Activated CD8-positive, alpha-beta memory T cell treated with anti-CD3 and anti-CD28 coated beads, Interleukin-2, amount 50 U/mL, for 48 hours (primary cell): ENCODE data around the gene ZNF467.

ENCODE experiments used
- DNase-seq: peaks from one replicate; pipeline ENCODE4 v3.0.0-alpha.2; 2020

Gene ZNF467

GRCh38 chr7:149808311-149808710, 34.9 kb upstream of the ZNF467 start:
- DNase-seq = no peak

DNA sequence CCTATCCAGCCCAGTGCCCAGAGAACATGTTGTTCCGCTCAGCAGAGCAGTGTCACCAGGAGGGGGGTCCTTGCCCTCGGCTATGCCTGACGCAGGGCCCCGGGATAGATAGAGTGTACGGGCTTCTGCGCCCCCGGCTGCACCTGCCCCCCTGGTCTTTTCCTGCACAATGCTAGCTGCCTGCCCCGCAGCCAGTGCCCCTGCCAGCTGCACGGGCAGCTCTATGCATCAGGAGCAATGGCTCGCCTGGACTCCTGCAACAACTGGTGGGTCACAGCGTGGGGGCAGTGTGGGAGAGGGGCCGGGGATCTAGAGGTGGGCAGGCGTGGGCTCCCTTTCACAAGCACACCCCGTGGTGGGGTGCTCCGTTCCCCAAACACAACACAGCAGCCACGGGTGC, 33.3 kb upstream of the ZNF467 start:
- no peak for DNase-seq

DNA sequence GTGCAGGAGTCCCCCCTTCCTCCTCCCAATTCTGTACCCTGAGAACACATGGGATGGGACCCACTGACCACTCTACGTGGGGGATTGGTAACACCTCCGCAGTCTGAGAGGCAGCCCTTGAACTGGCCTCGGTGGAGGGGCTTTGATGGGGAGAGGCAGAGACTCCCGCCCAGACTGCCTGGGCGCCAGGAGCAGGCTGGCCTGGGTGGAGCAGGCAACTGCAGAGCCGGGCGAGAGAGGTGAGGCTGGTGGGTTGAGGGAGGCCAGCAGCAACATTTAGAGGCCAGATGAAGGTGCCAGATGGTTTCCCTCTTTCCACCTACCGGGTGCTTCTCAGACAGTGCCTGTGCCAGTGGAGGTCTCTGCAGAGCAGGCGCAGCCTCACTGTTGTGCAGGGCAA, 30.7 kb upstream of the ZNF467 start:
- no peak for DNase-seq

DNA sequence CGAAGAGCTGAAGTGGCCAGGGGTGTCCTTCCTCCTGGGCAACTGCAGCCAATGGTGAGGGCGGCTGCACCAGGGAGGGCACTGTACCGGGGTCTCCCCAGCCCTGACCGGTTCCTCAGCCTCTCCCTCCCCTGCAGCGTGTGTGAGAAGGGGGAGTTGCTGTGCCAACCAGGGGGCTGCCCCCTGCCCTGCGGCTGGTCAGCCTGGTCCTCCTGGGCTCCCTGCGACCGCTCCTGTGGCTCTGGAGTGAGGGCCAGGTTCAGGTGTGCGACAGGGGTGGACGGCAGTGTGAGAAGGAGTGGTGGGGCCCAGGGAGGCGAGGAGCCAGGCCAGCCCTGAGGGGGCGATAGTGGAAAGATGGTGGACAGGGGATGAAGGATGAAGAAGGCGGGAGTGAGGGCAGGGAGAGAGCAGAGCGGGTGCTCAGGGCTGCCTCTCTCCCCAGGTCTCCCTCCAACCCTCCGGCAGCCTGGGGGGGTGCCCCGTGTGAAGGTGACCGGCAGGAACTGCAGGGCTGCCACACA, 30.2 kb upstream of the ZNF467 start:
- DNase-seq = no peak

DNA sequence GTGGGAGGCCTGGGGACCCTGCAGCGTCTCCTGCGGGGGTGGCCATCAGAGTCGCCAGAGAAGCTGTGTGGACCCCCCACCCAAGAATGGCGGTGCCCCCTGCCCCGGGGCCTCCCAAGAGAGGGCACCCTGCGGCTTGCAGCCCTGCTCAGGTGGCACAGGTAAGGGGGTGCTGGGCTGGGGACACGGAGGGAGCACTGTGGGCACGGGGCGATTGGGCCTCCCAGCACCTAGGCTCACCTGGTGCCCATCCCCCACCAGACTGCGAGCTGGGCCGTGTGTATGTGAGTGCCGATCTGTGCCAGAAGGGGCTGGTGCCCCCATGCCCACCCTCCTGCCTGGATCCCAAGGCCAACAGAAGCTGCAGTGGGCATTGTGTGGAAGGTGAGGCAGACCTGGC, 29.6 kb upstream of the ZNF467 start:
- DNase-seq = no peak

DNA sequence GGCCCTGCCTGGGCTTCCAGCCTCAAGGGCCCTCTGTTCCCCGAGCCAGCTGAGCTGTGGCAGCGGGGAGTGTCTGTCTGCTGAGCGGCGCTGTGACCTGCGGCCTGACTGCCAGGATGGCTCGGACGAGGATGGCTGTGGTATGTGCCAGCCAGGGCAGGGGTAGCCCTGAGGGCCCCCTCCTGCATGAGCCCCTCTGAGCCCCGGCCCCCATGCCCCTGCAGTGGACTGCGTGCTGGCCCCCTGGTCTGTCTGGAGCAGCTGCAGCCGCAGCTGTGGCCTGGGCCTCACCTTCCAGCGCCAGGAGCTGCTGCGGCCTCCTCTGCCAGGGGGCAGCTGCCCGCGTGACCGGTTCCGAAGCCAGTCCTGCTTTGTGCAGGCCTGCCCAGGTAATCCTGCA, 28.4 kb upstream of the ZNF467 start:
- no peak for DNase-seq

DNA sequence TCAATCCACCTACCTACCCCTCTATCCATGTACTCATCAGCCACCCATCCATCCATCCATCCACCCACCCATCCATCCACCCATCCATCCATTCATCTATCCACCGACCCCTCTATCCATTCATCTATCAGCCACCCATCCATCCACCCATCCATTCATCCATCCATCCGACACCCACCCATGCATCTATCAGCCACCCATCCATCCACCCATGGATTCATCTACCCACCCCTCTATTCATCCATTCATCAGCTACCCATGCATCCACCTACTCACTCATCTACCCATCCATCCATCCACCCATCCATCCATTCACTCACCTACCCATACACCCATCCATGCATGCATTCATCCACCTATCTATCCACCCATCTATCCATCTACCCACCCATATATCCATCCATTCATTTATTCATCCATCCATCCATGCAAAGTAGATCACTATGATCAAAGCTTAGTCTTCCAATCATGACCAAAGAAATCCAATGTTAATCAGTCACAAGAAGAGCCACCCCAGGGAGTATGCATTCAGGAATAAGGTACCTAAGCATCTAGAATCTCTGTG, 27.7 kb upstream of the ZNF467 start:
- no peak for DNase-seq

- no peak for DNase-seq
These were observed 26.8 kb upstream of the ZNF467 start for GRCh38 chr7:149800169-149800555.

GRCh38 chr7:149799397-149800168, 26.2 kb upstream of the ZNF467 start:
- peak; percentile 80 for DNase-seq

DNA sequence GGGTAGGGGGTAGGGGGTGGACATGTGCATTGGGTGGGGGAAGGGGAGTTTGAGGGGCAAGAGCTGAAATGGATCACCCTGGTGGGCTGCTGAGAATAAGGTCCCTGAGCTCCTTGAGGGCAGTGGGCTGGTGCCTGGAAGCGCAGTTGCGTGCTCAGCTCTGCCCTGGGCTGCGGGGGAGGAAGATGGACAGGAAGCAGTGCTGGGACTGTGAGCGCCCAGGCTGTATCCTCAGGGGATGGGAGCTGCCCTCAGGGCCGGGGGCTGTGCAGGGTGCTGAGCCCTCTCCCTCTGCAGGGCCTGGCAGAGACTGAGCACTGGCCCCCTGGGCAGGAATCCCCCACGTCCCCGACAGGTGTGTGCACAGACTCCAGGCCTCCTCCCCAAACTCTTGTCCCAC, 24.4 kb upstream of the ZNF467 start:
- no peak for DNase-seq

GRCh38 chr7:149796287-149796860, 23.0 kb upstream of the ZNF467 start:
- DNase-seq = no peak

DNA sequence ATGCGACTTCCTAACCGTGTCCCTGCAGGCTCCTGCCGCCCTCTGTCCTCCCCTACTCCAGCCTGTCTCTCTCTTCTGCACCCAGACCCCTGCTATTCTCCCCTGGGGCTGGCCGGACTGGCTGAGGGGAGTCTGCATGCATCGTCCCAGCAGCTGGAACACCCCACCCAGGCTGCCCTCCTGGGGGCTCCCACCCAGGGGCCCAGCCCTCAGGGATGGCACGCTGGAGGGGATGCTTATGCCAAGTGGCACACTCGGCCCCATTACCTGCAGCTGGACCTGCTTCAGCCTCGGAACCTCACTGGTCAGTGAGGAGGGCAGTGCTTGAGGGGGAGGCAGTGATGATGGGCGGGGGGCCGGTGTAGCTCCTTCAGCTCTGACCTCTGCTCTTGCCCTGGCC, 21.7 kb upstream of the ZNF467 start:
- no peak for DNase-seq

DNA sequence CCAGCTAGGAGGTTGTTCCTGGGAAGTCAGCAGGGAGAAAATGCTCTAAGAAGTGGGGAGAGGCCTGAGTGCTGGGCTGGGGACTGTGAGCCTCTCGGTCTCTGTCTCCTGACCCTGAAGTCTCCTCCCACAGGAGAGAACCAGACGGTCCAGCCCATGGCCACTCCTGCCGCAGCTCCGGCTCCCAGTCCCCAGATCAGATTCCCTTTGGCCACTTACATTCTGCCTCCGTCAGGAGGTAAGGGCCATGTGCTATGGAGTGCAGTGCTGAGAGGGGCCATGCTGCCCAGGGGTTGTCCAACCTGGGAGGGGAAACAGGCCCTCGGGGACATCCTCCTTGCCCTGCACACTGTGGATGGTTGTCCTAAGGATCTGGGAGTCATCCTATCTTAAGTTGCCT, 21.3 kb upstream of the ZNF467 start:
- DNase-seq = no peak

DNA sequence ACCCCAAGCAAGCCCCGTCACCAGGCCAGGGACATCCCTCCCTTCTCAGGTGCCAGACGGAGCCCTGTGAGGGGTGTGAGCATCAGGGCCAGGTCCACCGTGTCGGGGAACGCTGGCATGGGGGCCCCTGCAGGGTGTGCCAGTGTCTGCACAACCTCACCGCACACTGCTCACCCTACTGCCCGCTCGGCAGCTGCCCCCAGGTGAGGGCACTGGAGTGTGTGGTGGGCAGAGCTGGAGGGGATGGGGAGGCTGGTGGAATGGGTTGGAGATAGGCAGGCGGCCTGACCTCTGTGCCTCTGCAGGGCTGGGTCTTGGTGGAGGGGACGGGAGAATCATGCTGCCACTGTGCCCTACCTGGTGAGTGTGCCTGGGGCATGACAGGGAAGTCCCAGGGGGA, 19.9 kb upstream of the ZNF467 start:
- DNase-seq = no peak

GRCh38 chr7:149792220-149792595, 18.8 kb upstream of the ZNF467 start:
- no peak for DNase-seq

DNA sequence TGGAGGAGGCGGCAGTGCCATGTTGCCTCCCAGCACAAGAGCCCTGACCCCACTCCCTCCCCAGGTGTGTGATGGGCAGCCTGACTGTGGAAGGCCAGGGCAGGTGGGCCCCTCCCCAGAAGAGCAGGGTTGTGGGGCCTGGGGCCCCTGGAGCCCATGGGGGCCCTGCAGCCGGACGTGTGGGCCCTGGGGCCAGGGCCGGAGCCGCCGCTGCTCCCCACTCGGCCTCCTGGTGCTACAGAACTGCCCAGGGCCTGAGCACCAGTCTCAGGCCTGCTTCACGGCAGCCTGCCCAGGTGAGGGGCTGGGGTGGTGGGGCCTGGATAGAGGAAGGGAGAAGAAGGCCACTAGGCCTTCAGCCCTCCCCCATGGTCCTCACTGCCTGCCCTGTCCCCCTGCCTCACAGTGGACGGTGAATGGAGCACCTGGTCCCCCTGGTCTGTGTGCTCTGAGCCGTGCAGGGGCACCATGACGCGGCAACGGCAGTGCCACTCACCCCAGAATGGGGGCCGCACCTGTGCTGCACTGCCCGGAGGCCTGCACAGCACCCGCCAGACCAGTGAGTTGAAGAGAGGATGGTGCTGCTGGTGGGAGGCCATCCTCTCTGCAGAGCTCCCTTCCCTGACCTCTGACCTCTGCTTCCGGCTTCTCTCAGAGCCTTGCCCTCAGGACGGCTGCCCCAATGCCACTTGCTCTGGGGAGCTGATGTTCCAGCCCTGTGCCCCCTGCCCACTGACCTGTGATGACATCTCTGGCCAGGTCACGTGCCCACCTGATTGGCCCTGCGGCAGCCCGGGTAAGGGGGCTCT, 18.2 kb upstream of the ZNF467 start:
- no peak for DNase-seq

- DNase-seq = no peak
These were observed 17.5 kb upstream of the ZNF467 start for GRCh38 chr7:149790754-149791360.

DNA sequence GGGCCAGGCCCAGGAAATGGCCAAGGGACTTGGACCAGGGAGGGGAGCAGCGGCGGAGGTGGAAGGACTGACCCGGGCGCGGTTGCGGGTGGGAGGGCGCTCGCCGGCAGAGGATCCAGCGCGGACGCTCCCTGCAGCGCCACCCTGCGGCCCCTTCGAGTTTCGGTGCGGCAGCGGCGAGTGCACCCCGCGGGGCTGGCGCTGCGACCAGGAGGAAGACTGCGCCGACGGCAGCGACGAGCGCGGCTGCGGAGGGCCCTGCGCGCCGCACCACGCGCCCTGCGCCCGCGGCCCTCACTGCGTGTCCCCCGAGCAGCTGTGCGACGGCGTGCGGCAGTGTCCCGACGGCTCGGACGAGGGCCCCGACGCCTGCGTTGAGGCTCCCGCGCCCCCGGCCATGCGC, 16.8 kb upstream of the ZNF467 start:
- DNase-seq = peak; percentile 84

GRCh38 chr7:149789101-149789500, 15.7 kb upstream of the ZNF467 start:
- DNase-seq = no peak

GRCh38 chr7:149788300-149788851, 15.0 kb upstream of the ZNF467 start:
- DNase-seq = no peak

DNA sequence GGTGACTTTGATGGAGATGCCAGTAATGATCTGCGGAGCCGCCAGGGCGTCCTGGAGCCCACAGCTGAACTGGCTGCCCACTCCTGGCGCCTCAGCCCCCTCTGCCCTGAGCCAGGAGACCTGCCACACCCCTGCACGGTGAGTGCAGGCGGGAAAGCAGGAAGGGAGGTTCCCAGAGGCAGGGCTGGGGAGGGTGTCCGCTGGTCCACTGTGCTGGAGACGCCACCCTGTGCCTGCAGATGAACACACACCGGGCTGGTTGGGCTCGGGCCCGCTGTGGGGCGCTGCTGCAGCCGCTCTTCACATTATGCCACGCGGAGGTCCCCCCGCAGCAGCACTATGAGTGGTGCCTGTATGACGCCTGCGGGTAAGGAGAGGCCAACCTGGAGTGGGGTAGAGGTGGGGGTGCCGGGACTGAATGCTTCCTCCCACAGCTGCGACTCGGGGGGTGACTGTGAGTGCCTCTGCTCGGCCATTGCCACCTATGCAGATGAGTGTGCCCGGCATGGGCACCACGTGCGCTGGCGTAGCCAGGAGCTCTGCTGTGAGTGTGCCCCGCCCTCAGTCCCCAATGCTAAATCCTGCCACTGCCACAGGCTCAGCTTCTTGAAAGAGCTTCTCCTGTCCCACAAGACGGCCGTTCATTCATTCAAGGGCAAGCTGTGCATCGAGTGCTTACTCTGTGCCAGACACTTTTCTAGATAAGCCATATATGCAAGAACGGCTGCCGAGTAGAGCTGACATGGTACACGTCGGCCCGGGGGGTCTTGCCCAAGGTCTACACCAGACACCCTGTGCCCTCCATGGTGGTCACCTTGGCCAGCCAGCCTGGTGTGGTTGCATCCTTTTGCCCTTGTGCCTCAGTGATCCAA, 14.3 kb upstream of the ZNF467 start:
- no peak for DNase-seq

GRCh38 chr7:149785983-149786382, 12.6 kb upstream of the ZNF467 start:
- no peak for DNase-seq
